HepG2 (cell line): ENCODE measurements around the gene RHBDL1. TPM values are rescaled to one million over a fixed set of nuclear protein-coding genes. Genes with fewer than 3 reads are reported as not detected.

ENCODE experiments used
- AHR ChIP-seq: IDR thresholded peaks from 2 replicates; pipeline ENCODE4 v1.6.1; 2018; ENCODE audit warnings: missing genetic modification reagents, missing compliant biosample characterization
- ATF5 ChIP-seq: sonication (generic); formaldehyde crosslinking; IDR thresholded peaks from 2 replicates; pipeline ENCODE4 v1.4.0; 2020; ENCODE audit warnings: mild to moderate bottlenecking, low read depth, missing genetic modification reagents
- ATM ChIP-seq: fragments of 450-650 bp; IDR thresholded peaks from 2 replicates; pipeline ENCODE4 v1.7.1; 2017; ENCODE audit warnings: mild to moderate bottlenecking, borderline replicate concordance
- CBX5 ChIP-seq: sonication (generic); formaldehyde crosslinking; IDR thresholded peaks from 2 replicates; pipeline ENCODE4 v1.4.0; 2020; ENCODE audit warnings: missing genetic modification reagents, borderline replicate concordance
- CREB1 ChIP-seq, 2 experiments: fragments of 450-650 bp in 1 of 2; IDR thresholded peaks; 2 replicates each; pipeline ENCODE4 v1.6.1; 2016 to 2017; ENCODE audit warnings: control low read depth in 1 of 2, mild to moderate bottlenecking in 1 of 2, missing compliant biosample characterization in 1 of 2, missing genetic modification characterization in 1 of 2
- DDIT3 ChIP-seq: sonication (generic); formaldehyde crosslinking; IDR thresholded peaks from 2 replicates; pipeline ENCODE4 v1.4.0; 2020; ENCODE audit warnings: mild to moderate bottlenecking, missing genetic modification reagents
- DR1 ChIP-seq: sonication (generic); formaldehyde crosslinking; IDR thresholded peaks from 2 replicates; pipeline ENCODE4 v1.8.0; 2021; ENCODE audit warnings: mild to moderate bottlenecking, missing genetic modification reagents, inconsistent platforms
- FLYWCH1 ChIP-seq: sonication (generic); formaldehyde crosslinking; IDR thresholded peaks from 2 replicates; pipeline ENCODE4 v1.8.1; 2023; ENCODE audit warnings: mild to moderate bottlenecking, missing genetic modification reagents
- KAT7 ChIP-seq: IDR thresholded peaks from 2 replicates; pipeline ENCODE4 v1.6.1; 2018; ENCODE audit warnings: borderline replicate concordance, missing compliant biosample characterization
- KLF9 ChIP-seq: IDR thresholded peaks from 2 replicates; pipeline ENCODE4 v1.6.1; 2016; ENCODE audit warnings: low read depth
- LBX2 ChIP-seq: sonication (generic); formaldehyde crosslinking; IDR thresholded peaks from 2 replicates; pipeline ENCODE4 v1.5.0; 2020; ENCODE audit warnings: missing genetic modification reagents, mild to moderate bottlenecking, borderline replicate concordance
- MBNL3 ChIP-seq: fragments of 250-450 bp; sonication (Bioruptor Pico); conservative IDR thresholded peaks from 2 replicates; pipeline ENCODE4 v1.8.0; 2022; ENCODE audit warnings: mild to moderate bottlenecking, inconsistent platforms
- MED8 ChIP-seq: sonication (generic); formaldehyde crosslinking; IDR thresholded peaks from 2 replicates; pipeline ENCODE4 v1.8.1; 2023; ENCODE audit warnings: mild to moderate bottlenecking, missing genetic modification reagents; ENCODE audit not compliant: insufficient replicate concordance
- MEIS1 ChIP-seq: sonication (generic); formaldehyde crosslinking; IDR thresholded peaks from 2 replicates; pipeline ENCODE4 v1.9.0; 2021; ENCODE audit warnings: mild to moderate bottlenecking, missing genetic modification reagents, moderate library complexity, borderline replicate concordance
- NFIC ChIP-seq: IDR thresholded peaks from 2 replicates; pipeline ENCODE4 v1.6.1; 2012; ENCODE audit warnings: mild to moderate bottlenecking, low read length, inconsistent platforms
- PAWR ChIP-seq: sonication (generic); formaldehyde crosslinking; IDR thresholded peaks from 2 replicates; pipeline ENCODE4 v1.4.0; 2020; ENCODE audit warnings: missing genetic modification reagents, mild to moderate bottlenecking, borderline replicate concordance
- RAD21 ChIP-seq: fragments of 450-650 bp; formaldehyde crosslinking; IDR thresholded peaks from 2 replicates; pipeline ENCODE4 v1.5.0; 2020; ENCODE audit warnings: mild to moderate bottlenecking
- RXRA ChIP-seq: sonication (generic); formaldehyde crosslinking; IDR thresholded peaks from 2 replicates; pipeline ENCODE4 v1.5.1; 2020; ENCODE audit warnings: missing genetic modification reagents
- SALL1 ChIP-seq: sonication (generic); formaldehyde crosslinking; IDR thresholded peaks from 2 replicates; pipeline ENCODE4 v1.8.0; 2022; ENCODE audit warnings: mild to moderate bottlenecking, missing genetic modification reagents
- SUZ12 ChIP-seq: fragments of 150-350 bp; IDR thresholded peaks from 2 replicates; pipeline ENCODE4 v1.6.1; 2014; ENCODE audit warnings: low read depth, low read length
- THAP11 ChIP-seq: IDR thresholded peaks from 2 replicates; pipeline ENCODE4 v1.6.1; 2016; ENCODE audit warnings: missing biosample characterization, missing genetic modification reagents
- THAP7 ChIP-seq: sonication (generic); formaldehyde crosslinking; IDR thresholded peaks from 2 replicates; pipeline ENCODE4 v1.8.1; 2023; ENCODE audit warnings: mild to moderate bottlenecking, missing genetic modification reagents
- ZFY ChIP-seq: sonication (generic); formaldehyde crosslinking; IDR thresholded peaks from 2 replicates; pipeline ENCODE4 v1.4.0; 2020; ENCODE audit warnings: missing genetic modification reagents
- ZFYVE20 ChIP-seq: sonication (generic); formaldehyde crosslinking; IDR thresholded peaks from 2 replicates; pipeline ENCODE4 v1.8.0; 2023; ENCODE audit warnings: low read depth, mild to moderate bottlenecking, moderate library complexity, missing genetic modification reagents, borderline replicate concordance
- ZMAT5 ChIP-seq: sonication (generic); formaldehyde crosslinking; IDR thresholded peaks from 2 replicates; pipeline ENCODE4 v1.5.0; 2020; ENCODE audit warnings: mild to moderate bottlenecking, low read depth, missing genetic modification reagents, borderline replicate concordance
- ZNF260 ChIP-seq: sonication (generic); formaldehyde crosslinking; IDR thresholded peaks from 2 replicates; pipeline ENCODE4 v1.4.0; 2020; ENCODE audit warnings: missing genetic modification reagents, low read depth, mild to moderate bottlenecking, borderline replicate concordance
- ZNF326 ChIP-seq: sonication (generic); formaldehyde crosslinking; IDR thresholded peaks from 2 replicates; pipeline ENCODE4 v1.4.0; 2020; ENCODE audit warnings: missing genetic modification reagents, borderline replicate concordance
- ZNF382 ChIP-seq: sonication (generic); formaldehyde crosslinking; IDR thresholded peaks from 2 replicates; pipeline ENCODE4 v1.5.0; 2020; ENCODE audit warnings: missing genetic modification reagents, mild to moderate bottlenecking, borderline replicate concordance
- ZNF616 ChIP-seq: sonication (generic); formaldehyde crosslinking; IDR thresholded peaks from 2 replicates; pipeline ENCODE4 v1.5.0; 2020; ENCODE audit warnings: low read depth, mild to moderate bottlenecking, missing genetic modification reagents
- ZNF644 ChIP-seq: IDR thresholded peaks from 2 replicates; pipeline ENCODE4 v1.6.1; 2016; ENCODE audit warnings: low read depth
- ZNF891 ChIP-seq: sonication (generic); formaldehyde crosslinking; IDR thresholded peaks from 2 replicates; pipeline ENCODE4 v1.5.0; 2020; ENCODE audit warnings: mild to moderate bottlenecking, missing genetic modification reagents
- polyA plus RNA-seq, 8 experiments: library from polyadenylated mRNA; depleted of rRNA in 3 of 8; stranded (reverse) in 7 of 8; unstranded in 1 of 8; fragments of >200 nt; fragmentation: Illumina TruSeq in 4 of 8; extraction: Trizol in 4 of 8; gene quantifications; 2 replicates each; pipeline versions ENCODE4 v1.2.1 to v1.2.3, GENCODE V29; 2011 to 2016; ENCODE audit warnings: low read depth in 4 of 8, missing spikeins in 1 of 8, mixed read lengths in 1 of 8; ENCODE audit not compliant: insufficient read depth in 1 of 8
- total RNA-seq, 5 experiments: library from RNA; depleted of rRNA; stranded (reverse); fragments of >200 nt; fragmentation: Illumina TruSeq; extraction: Trizol; gene quantifications; 2 replicates each; pipeline ENCODE4 v1.2.3, GENCODE V29; 2016; ENCODE audit warnings: low read depth in 1 of 5

The RHBDL1 gene
- total and polyA plus RNA-seq, 2 of the 13 experiments (the other 11 are each of a cell fraction or from before 2014, with no cell fraction given): 1.8 to 3.8 TPM

- no peak for TF ChIP-seq LBX2 (CRISPR knock-in tag)
- TF ChIP-seq DR1 (CRISPR knock-in tag): 0 out of 2 replicates have a peak, but pooled peaks have one; percentile 49
- peak; percentile 3; the same call in 1 of the 2 replicates for TF ChIP-seq ZNF891
- no peak; the same call in 1 of the 2 replicates for TF ChIP-seq KAT7 (CRISPR knock-in tag)
- TF ChIP-seq ZNF616 (CRISPR knock-in tag): no peak
- TF ChIP-seq RAD21: no peak
- TF ChIP-seq ZNF644: no peak
- no peak for TF ChIP-seq ZNF260 (CRISPR knock-in tag)
- peak; percentile 29 for TF ChIP-seq MED8 (CRISPR knock-in tag)
- no peak for TF ChIP-seq ZFYVE20 (CRISPR knock-in tag)
- no peak for TF ChIP-seq CREB1 (IDR thresholded peaks at IDR 0.05)
- TF ChIP-seq CREB1 (CRISPR knock-in tag; IDR thresholded peaks at IDR 0.05): no peak
- TF ChIP-seq SALL1 (CRISPR knock-in tag): peak; percentile 41; the same call in 1 of the 2 replicates
- no peak for TF ChIP-seq ATM
- no peak for TF ChIP-seq ZNF382 (CRISPR knock-in tag)
- no peak for TF ChIP-seq AHR (CRISPR knock-in tag)
- TF ChIP-seq MBNL3 (CRISPR knock-in tag): no peak
- TF ChIP-seq ZNF326 (CRISPR knock-in tag): no peak
- TF ChIP-seq ATF5 (CRISPR knock-in tag): 0 out of 2 replicates have a peak, but pooled peaks have one; percentile 36
- TF ChIP-seq CBX5: no peak
- no peak for TF ChIP-seq DDIT3 (CRISPR knock-in tag)
- TF ChIP-seq THAP11: no peak
- no peak for TF ChIP-seq SUZ12
- peak; percentile 73 for TF ChIP-seq ZFY (CRISPR knock-in tag)
- 0 out of 2 replicates have a peak, but pooled peaks have one; percentile 80 for TF ChIP-seq PAWR (CRISPR knock-in tag)
- no peak for TF ChIP-seq MEIS1
- TF ChIP-seq THAP7 (CRISPR knock-in tag): no peak
- no peak for TF ChIP-seq FLYWCH1 (CRISPR knock-in tag)
- no peak for TF ChIP-seq ZMAT5
- TF ChIP-seq NFIC: no peak
- TF ChIP-seq RXRA (CRISPR knock-in tag): no peak; the same call in 1 of the 2 replicates
- no peak for TF ChIP-seq KLF9
Measured at GRCh38 chr16:630249-630814, 45.1 kb upstream of the RHBDL1 start (continued).
